SK-N-SH (cell line): ENCODE data around the gene USP16. TPM values are rescaled to one million over a fixed set of nuclear protein-coding genes. Genes with fewer than 3 reads are reported as not detected.
"Not testable (repeated sequence)": the region's sequence is repeated elsewhere in the genome, so short reads cannot be mapped to it uniquely, and the experiment has no call there.

Experiments used
- CTCF ChIA-PET: fragments of 300-600, 350-600 bp; formaldehyde crosslinking; extraction: SDS; loops from one replicate; lab custom pipeline; 2021; lab: Yijun Ruan, JAX
- POLR2A ChIA-PET: fragments of 350-600 bp; sonication (Branson Sonifier 250); formaldehyde crosslinking; extraction: SDS; loops from one replicate; lab custom pipeline; 2020; ENCODE audit warnings: antibody characterized with exemption, inconsistent platforms; lab: Yijun Ruan, JAX
- DNase-seq: peaks from one replicate; pipeline ENCODE4 v3.0.0; 2012
- H2AFZ ChIP-seq: fragments of 200-600 bp; sonication (generic); 2 replicates; pipeline ENCODE4 v1.8.1; 2016; ENCODE audit warnings: antibody characterized with exemption, mild to moderate bottlenecking, low read depth
- H3F3A ChIP-seq: fragments of 200-600 bp; sonication (generic); replicated peaks from 2 replicates; pipeline ENCODE3; 2016; ENCODE audit warnings: antibody characterized with exemption, mild to moderate bottlenecking; ENCODE audit not compliant: insufficient read depth
- H3K27ac ChIP-seq, 2 experiments: fragments of 200-500 bp in 1 of 2; fragments of 200-600 bp in 1 of 2; sonication (Bioruptor generic) in 1 of 2; sonication (generic), shearing (Covaris generic) in 1 of 2; 2 replicates each; pipeline versions ENCODE4 v1.5.1 to v1.6.1; 2014 to 2016; ENCODE audit warnings: low read depth in 2 of 2, inconsistent platforms in 1 of 2, low read length in 1 of 2, mild to moderate bottlenecking in 1 of 2, mixed read lengths in 1 of 2
- H3K27me3 ChIP-seq: fragments of 200-600 bp; sonication (generic), shearing (Covaris generic); 2 replicates; pipeline ENCODE4 v1.6.1; 2016; ENCODE audit warnings: mixed run types; ENCODE audit not compliant: insufficient read depth
- H3K36me3 ChIP-seq, 2 experiments: fragments of 200-500 bp in 1 of 2; fragments of 200-600 bp in 1 of 2; sonication (Bioruptor generic) in 1 of 2; sonication (generic) in 1 of 2; replicated peaks in 1 of 2; 2 replicates each; pipeline versions ENCODE3 to v1.5.1; 2014 to 2016; ENCODE audit warnings: low read length in 1 of 2, mild to moderate bottlenecking in 1 of 2; ENCODE audit not compliant: insufficient read depth in 2 of 2, control insufficient read depth in 1 of 2
- H3K4me1 ChIP-seq, 2 experiments: fragments of 200-500 bp in 1 of 2; fragments of 200-600 bp in 1 of 2; sonication (Bioruptor generic) in 1 of 2; sonication (generic), shearing (Covaris generic) in 1 of 2; 2 replicates each; pipeline versions ENCODE4 v1.5.1 to v1.6.1; 2014 to 2016; ENCODE audit warnings: low read depth in 1 of 2, low read length in 1 of 2, mixed run types in 1 of 2; ENCODE audit not compliant: insufficient read depth in 2 of 2, control insufficient read depth in 1 of 2
- H3K4me2 ChIP-seq: fragments of 200-600 bp; sonication (generic), shearing (Covaris generic); 2 replicates; pipeline ENCODE4 v1.6.1; 2017; ENCODE audit warnings: mixed run types
- H3K4me3 ChIP-seq, 2 experiments: fragments of 200-500 bp in 1 of 2; fragments of 200-600 bp in 1 of 2; sonication (Bioruptor generic) in 1 of 2; sonication (generic), shearing (Covaris generic) in 1 of 2; 2 replicates each; pipeline versions ENCODE4 v1.5.1 to v1.8.1; 2014 to 2016; ENCODE audit warnings: low read depth in 2 of 2, inconsistent platforms in 1 of 2, low read length in 1 of 2, mild to moderate bottlenecking in 1 of 2, mixed read lengths in 1 of 2, moderate library complexity in 1 of 2
- H3K79me2 ChIP-seq: fragments of 200-600 bp; sonication (generic); 2 replicates; pipeline ENCODE4 v1.8.1; 2017; ENCODE audit warnings: mild to moderate bottlenecking; ENCODE audit not compliant: insufficient read depth
- H3K9ac ChIP-seq: fragments of 200-600 bp; sonication (generic); 2 replicates; pipeline ENCODE4 v1.6.1; 2017; ENCODE audit warnings: mixed run types
- H3K9me2 ChIP-seq: fragments of 200-600 bp; sonication (generic); 2 replicates; pipeline ENCODE4 v1.6.1; 2017; ENCODE audit warnings: mixed run types
- H3K9me3 ChIP-seq: fragments of 200-600 bp; sonication (generic); 2 replicates; pipeline ENCODE4 v1.6.1; 2017; ENCODE audit warnings: mixed run types, mild to moderate bottlenecking, moderate library complexity
- H4K20me1 ChIP-seq: fragments of 200-600 bp; sonication (generic); 2 replicates; pipeline ENCODE4 v1.6.1; 2017; ENCODE audit warnings: mild to moderate bottlenecking, mixed run types; ENCODE audit not compliant: insufficient read depth
- EZH2phosphoT487 ChIP-seq: fragments of 200-600 bp; sonication (generic); IDR thresholded peaks from 2 replicates; pipeline ENCODE4 v1.6.1; 2017; ENCODE audit warnings: low read depth, mixed run types, mild to moderate bottlenecking, antibody characterized with exemption, moderate library complexity, borderline replicate concordance
- FOSL2 ChIP-seq: IDR thresholded peaks from 2 replicates; pipeline ENCODE4 v1.4.0; 2012; ENCODE audit warnings: low read depth, mild to moderate bottlenecking, moderate library complexity, borderline replicate concordance
- FOXM1 ChIP-seq: IDR thresholded peaks from 2 replicates; pipeline ENCODE4 v1.4.0; 2012; ENCODE audit warnings: low read depth, mild to moderate bottlenecking
- GABPA ChIP-seq: IDR thresholded peaks from 2 replicates; pipeline ENCODE4 v1.4.0; 2012; ENCODE audit warnings: low read depth, mild to moderate bottlenecking
- RAD21 ChIP-seq: IDR thresholded peaks from 2 replicates; pipeline ENCODE4 v1.6.1; 2012; ENCODE audit warnings: mild to moderate bottlenecking, low read length
- TAF1 ChIP-seq: IDR thresholded peaks from 2 replicates; pipeline ENCODE4 v1.6.1; 2012; ENCODE audit warnings: low read depth, mild to moderate bottlenecking, low read length, moderate library complexity, borderline replicate concordance
- TEAD4 ChIP-seq: IDR thresholded peaks from 2 replicates; pipeline ENCODE4 v1.4.0; 2012; ENCODE audit warnings: mild to moderate bottlenecking, borderline replicate concordance; ENCODE audit not compliant: insufficient read depth
- WGBS: methylation state at CpG from one replicate; pipeline ENCODE4 v1.1.6; 2017; ENCODE audit warnings: low lambda C conversion rate; 5-methylcytosine and 5-hydroxymethylcytosine counted together
- polyA plus RNA-seq, 3 experiments: library from polyadenylated mRNA; depleted of rRNA; stranded (reverse); fragments of >200 nt; gene quantifications; 2 replicates each; pipeline ENCODE4 v1.2.3, GENCODE V29; 2012

The USP16 gene
- polyA plus RNA-seq, 1 of the 3 experiments (the other 2 are of a cell fraction): 9.2 TPM

DNA sequence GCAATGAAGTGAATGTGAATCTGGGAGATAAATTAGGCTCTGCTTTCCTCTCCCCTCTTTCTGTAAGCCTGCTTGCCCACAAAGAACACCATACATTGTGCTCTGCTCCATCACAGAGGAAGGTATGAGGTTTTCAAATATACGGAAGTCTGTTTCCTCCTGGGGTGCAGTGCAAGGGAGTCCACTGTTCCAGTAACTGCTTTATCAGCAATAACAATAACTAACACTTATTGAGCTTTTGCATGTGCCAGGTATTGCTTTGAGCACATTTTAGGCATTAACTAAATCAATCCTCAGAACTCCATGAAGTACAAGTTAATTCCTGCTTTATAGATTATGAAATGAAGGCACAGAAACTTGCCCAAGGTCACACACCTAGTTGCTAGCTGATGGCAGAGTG, 41.8 kb upstream of the USP16 start:
- WGBS: 83% methylated on average over 1 of the region's 1 CpG
- POLR2A ChIA-PET: no interaction called here

DNA sequence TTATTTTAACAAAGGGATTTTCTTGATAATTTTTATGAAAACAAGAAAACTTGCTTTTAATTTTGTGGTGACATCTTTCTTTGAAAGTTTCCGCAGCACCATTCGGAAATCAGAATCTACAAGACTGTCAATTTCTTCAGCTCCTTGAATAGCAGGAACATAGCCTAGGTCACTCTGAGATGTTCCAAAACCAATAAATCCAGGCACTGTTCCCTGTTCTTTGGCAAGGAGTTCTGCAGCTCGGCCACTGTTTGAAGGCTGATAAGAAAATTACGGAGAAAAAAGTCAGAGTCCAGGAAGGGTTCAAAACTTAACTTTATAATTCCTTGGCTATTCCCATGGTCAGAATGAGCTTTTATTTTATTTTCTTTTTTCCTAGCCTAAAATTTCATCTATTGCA, 37.8 kb upstream of the USP16 start:
- Histone ChIP-seq H3K36me3 (peaks cover 38 to 46% of the 10 kb centered on the region in 2 experiments), H3K27ac (no peak overlapping the region), H3K79me2 (peaks cover 57% of the 10 kb centered on the region), H3K4me3 (no peak overlapping the region), H3K9ac (no peak overlapping the region), H2AFZ (no peak overlapping the region), H3K4me2 (no peak overlapping the region), H4K20me1 (no peaks in the 10 kb centered on the region), H3K4me1 (peaks cover 0 to 9% of the 10 kb centered on the region in 2 experiments; a peak in 2 of 4 replicates), H3F3A (peaks cover 14% of the 10 kb centered on the region), H3K9me3 (no peaks in the 10 kb centered on the region), H3K9me2 (no peaks in the 10 kb centered on the region), H3K27me3 (no peaks in the 10 kb centered on the region)
- ChIA-PET POLR2A (no interaction called here), CTCF (interaction anchor here (0.6 kb wide), 1 partner anchor 131 kb away, joined by 3 read pairs; no protein-coding TSS in a partner anchor)
- WGBS: 100% methylated on average over 4 of the region's 4 CpGs
- no peak for DNase-seq
- TF ChIP-seq GABPA (no peak), TAF1 (no peak), RAD21 (no peak), TEAD4 (no peak), FOXM1 (no peak)

More for the DNA sequence above, 41.8 kb upstream of the USP16 start:
- TF ChIP-seq EZH2phosphoT487 (no peak), FOSL2 (no peak), TAF1 (no peak)
- Histone ChIP-seq H3K4me2 (no peak overlapping the region), H3K9ac (no peak overlapping the region), H4K20me1 (no peaks in the 10 kb centered on the region), H3K9me2 (no peaks in the 10 kb centered on the region), H3K36me3 (peaks cover 67 to 76% of the 10 kb centered on the region in 2 experiments), H3K4me3 (no peak overlapping the region), H3K9me3 (no peaks in the 10 kb centered on the region), H3K79me2 (peaks cover 17% of the 10 kb centered on the region), H2AFZ (no peak overlapping the region), H3K27ac (no peak overlapping the region), H3K27me3 (no peaks in the 10 kb centered on the region), H3F3A (peaks cover 7% of the 10 kb centered on the region), H3K4me1 (no peaks in the 10 kb centered on the region)
- CTCF ChIA-PET: interaction anchor here (1.1 to 1.2 kb wide), 2 partner anchors 9 to 15 kb away, joined by 3 to 4 read pairs; no protein-coding TSS in a partner anchor
- DNase-seq: no peak

- H3K9me3 ChIP-seq, H3K4me2 ChIP-seq, H3K27me3 ChIP-seq, H3K27ac ChIP-seq, POLR2A ChIA-PET, DNase-seq, H3K9ac ChIP-seq, H4K20me1 ChIP-seq, H3K9me2 ChIP-seq, H2AFZ ChIP-seq, CTCF ChIA-PET, H3K4me3 ChIP-seq: not testable (repeated sequence)
- Histone ChIP-seq H3K4me1 (peaks cover 0 to 14% of the 10 kb centered on the region in 2 experiments; a peak in 2 of 4 replicates), H3F3A (peaks cover 14% of the 10 kb centered on the region), H3K36me3 (peaks cover 25 to 32% of the 10 kb centered on the region in 2 experiments), H3K79me2 (peaks cover 67% of the 10 kb centered on the region)
- WGBS: 88% methylated on average over 6 of the region's 6 CpGs
Measured at GRCh38 chr21:28988146-28988545, 36.3 kb upstream of the USP16 start.
